Fibroblast of skin of back (primary cell): ENCODE data around the gene DEPDC1.

Source experiments
- DNase-seq: peaks from one replicate; pipeline ENCODE4 v3.0.0-alpha.2; 2013

The DEPDC1 gene

DNA sequence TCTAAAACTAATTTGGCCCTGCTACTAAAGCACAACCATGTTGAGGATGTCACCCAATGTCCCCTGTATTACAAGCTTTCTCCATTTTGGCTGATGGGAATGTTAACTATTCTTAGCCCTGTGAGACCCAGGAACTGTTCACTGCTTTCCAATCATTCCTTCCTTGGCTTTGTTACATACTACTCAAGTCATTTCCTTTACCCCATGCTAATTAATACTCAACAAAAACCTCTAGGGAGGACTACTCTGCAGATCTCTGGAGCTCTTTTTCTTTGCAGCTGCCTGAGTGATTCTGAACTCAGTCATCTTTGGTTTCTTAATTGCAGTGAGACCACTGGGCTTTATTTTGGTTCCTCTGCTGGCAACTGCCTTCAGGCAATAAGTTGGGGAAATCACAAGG is 23.8 kb downstream of the DEPDC1 start:
- DNase-seq: no peak

DNA sequence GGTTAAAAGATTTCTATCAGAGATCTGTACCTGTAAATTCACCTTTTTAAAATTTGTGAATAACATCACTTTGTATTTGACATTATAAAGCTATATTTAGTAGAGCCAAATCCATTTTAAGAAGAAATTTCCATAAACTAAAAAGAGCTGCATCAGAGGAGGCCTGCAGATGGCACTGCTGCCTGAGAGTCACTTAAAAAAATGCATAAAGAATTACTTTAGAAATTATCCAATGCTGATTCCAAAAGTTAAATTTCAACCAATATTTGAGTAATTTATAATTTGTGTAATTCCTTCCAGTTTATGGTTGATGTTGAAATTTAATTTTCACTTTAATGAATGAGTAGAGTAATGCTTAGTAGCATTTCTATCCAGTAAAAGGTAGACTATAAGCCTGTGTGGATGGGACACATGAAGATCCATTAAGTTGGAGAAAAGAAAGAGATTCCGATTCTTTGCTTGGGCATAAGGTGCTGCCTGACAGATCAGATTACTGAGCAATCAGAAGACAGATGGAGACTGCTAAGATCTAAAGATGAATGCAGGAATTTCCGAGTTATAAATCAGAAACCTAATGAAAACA is 26.4 kb downstream of the DEPDC1 start:
- DNase-seq: peak; percentile 18

DNA sequence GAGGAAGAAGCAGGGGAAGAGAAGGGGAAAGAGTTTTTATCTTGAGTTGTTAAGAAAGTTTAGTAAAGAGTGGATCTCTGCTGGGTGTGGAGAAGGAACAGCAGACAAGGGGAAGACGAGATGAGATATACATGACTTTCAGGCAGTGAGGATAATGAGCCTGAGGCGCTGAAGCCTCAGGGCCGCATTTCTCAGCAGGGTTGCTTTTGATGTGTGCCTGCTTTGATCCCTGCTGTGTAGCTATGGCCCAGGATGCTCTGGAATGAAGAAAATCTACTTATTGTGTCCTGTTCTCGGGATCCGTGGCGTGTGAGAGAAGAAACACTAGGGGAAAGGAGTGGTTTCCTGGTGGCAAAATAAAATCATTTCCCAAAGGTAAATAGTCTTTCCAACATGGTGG is 32.0 kb downstream of the DEPDC1 start:
- no peak for DNase-seq

DNA sequence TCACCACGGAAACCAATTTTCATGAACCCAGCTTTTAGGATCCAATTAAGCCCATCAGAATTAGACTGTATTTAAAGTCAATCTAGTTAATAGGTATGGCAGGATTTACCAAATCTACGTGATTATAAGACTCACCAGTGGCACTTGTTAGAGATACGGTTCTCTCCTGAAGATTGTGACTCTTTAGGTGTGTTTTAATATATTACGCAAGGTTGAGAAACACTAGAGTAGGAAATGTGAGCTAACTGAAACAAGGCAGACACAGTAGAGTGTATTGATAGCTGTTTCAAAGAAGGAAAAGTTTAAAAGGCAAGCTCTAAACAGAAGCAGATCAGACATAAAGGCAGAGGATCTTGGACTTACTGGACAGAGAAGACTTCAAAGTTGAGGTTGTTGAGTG is 35.9 kb downstream of the DEPDC1 start:
- DNase-seq: no peak

DNA sequence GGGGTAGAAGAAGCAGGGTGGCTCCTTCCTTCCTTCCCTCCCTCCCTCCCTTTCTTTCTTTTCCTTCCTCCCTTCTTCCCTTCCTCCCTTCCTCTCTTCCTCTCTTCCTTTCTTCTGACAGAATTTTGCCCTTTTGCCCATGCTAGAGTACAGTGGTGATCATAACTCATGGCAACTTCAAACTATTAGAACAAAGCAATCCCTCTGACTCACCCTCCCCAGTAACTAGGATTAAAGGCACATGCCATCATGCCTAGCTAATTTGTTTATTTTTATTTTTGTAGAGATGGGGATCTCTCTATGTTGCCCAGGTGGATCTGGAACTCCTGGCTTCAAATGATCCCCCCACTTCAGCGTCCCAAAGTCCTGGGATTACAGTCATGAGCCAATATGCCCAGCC is 37.1 kb downstream of the DEPDC1 start:
- peak; percentile 19 for DNase-seq

DNA sequence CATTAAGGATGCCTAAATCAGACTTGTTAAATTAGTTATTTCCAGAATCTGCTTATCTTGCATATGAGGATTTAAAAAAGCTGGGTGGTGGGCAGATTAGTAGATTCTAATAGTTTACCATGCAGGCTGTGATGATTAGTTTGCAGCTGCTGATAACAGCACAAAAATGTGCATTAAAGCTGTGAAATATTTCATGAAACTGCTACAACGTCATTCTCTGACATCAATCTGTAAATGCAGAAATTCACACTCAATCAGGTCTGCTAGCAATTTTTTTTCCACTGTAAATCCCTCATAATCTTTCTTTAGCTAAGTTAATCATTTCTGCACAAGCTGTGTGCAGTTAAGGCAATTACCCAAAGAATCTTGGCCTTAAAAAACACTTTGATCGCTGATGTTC is 37.8 kb downstream of the DEPDC1 start:
- DNase-seq: no peak

DNA sequence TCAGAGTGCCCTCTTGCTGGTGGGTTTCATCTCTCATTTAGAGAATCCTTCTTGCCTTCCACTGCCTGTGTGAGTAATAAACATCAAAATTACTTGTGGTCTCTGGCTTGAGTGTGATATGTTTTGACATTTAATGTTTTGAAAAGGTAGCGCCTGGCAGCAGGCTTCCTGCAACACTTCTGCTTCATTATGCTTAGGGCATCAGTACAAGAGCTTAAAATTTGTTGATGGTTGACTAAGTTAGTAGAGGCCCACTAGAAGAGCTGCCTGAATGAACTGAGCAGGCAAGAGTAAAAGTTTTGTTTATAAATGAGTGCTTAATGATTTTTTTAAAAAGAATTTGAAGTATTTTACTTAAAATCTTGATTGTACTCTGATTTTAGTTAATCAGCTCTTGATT is 40.7 kb downstream of the DEPDC1 start:
- no peak for DNase-seq

DNA sequence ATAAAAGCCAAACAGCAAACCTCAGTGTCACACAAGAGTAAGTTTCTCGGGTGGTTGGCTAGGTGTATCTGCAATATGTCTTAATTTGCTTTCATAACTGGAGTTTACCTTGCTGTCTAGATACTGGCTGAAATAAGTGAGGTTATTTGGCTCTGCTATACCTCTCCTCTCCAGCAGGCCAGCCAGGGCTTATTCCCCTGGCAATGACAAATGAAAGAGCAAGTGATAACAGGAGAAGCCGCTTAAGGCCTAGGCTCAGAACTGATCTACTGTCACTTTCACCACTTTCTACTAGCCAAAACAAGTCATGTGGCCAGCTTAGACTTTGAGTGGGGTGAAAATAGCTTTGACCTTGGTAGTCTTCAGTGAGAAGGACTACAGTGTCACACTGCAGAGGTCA is 42.3 kb downstream of the DEPDC1 start:
- no peak for DNase-seq

DNA sequence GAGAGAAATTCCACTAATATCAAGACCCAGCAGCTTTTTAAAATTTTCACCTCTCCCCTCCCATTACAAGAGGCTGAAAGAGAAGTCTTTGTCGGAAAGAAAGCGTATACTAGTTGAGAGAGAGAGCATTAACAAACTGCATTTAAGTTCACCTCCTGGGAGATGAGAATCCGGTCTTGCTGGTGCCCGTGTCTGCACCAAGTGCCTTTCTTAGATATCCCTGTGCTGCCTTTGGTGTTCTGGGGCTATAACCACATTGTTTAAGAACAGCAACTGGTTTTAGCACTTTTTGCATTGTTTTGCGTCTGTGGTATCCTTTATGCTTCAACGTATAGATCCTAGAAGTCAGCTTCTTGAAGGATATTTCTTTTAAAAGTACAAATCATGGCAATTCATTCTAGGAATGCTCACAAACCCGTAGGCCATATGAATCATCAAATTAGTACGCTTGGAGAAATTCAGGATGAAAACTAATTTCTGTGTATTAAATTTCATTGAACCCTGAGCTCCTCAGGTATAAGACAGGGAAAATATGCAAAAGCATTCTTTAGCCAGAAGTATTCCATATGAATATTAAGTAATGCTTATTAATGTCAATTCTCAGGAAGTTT is 43.7 kb downstream of the DEPDC1 start:
- no peak for DNase-seq

DNA sequence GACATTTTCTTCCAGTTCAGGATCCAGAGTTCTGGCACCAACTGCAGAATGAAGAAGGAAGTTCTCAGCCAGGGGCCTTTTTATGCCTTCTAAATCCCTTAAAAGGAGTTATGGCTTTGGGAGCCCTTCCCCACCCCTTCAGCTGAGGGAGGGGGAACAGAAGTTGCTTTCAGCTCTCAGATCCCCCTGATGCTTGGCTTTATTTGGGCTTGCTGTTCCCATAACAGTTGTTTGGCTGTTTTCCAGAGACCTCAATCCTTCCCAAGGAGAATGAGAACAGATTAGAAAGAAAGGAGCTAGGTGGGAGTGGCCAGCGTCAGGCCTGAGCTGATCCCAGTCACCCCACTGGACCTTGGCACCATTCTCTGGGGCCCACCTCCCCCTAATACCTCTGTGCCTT is 47.0 kb downstream of the DEPDC1 start, which contains the start of gene RPE65:
TSS of gene RPE65 (minus strand) at position 54 of the 400 bp plus-strand sequence. CDS start at position 5, 49 bp downstream.
- peak; percentile 9 for DNase-seq

DNA sequence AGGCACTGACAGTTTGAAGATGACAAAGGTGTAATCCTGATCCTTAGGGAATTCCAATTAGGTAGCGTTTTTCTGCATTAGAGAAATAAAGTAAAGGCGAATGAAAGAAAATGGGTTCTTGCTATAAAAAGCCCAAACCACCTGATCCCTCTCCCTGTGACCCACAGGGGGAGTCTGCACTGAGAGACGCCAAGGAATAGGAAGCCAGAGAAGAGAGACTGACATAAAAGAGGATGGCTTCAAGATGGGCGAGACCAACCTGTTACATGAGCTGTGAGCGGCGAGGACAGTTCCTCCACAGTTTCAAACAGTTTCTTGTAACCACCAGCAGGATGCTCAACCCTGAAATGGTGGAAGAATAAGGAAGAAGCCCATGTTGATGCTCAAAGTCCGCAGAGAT is 48.5 kb downstream of the DEPDC1 start:
- DNase-seq: no peak

DNA sequence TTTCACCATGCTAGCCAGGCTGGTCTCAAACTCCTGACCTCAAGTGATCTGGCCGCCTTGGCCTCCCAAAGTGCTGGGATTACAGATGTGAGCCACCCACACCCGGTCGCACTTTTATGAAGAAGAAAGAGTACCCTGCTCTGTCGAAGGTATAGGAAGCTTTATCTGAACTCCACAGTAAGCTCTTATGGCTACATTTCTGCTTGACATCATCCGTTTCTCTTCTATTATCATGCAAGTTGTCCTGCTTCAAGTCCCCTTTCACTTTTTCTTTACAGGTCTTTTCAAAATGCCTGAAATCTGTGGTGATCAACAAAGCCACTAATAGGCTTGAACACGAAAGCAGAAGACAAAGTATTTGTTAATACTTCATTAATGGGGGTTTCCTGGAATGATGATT is 51.2 kb downstream of the DEPDC1 start:
- no peak for DNase-seq

DNA sequence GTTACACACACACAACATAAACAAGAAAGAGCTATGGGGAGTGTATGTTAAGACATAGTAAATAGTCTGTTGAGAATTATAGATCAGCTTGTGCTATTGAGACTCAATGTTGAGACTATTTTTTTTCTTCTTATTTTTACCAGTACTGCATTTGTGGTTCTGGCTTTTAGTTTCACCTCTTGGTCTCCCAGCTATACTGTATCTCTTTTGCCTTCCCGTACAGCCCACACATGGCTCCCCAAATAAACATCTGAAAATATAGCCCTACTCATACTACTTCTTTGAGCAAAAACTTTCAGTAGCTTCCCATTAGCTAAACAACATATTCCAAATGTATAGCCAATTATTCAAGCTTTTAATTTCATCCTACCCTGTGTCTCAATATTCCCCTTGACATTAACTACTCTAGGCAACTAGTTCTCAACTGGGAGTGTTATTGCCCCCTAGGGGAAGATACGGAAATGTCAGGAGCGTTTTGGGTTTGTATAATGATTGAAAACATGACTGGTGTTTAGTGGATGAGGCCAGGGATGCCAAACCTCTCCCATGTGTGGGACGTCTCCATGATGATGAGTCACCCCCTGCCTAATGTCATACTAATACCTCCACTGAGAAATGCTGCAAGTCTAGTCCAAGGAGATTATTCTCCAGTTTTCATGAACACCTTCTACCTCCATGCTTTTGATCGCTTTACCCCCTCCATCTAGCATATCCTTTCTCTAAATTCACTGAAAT is 53.9 kb downstream of the DEPDC1 start:
- peak; percentile 72 for DNase-seq

DNA sequence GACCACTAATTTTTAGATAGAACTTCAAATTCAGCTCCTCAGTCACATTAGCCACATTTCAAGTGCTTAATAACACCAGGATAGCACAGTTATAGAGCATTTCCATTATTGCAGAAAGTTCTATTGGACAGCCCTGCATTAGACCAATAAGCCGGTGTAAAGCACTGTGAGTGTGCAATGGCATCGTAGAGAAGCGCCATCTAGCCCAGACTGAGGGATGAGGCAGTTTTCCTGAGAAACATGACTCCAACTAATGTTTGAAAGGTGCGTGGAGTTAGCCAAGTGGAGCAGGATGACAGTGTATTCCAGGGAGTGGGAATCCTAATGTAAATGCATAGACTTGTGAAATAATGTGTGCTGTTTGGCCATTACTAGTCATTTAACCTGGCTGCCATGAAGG is 54.9 kb downstream of the DEPDC1 start:
- DNase-seq: no peak

DNA sequence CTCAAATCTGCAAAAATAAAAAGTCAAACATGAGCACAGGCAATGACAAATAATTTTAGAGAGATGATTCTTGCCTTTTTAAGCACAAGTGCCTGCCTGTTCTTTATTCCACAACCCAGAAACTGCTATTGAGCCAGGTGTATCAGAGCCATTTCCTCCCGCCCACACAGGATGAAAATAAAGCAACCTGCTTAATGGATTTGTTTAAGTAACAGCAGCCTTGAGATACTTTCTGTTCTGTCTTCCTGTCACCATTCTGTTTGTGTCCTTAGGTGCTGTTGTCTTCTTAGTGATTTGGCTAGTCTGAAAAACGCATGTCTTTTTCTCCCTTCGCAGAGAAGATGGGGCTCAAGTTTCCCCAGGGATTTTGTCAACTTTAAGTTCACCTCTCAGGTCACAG is 58.6 kb downstream of the DEPDC1 start:
- no peak for DNase-seq

DNA sequence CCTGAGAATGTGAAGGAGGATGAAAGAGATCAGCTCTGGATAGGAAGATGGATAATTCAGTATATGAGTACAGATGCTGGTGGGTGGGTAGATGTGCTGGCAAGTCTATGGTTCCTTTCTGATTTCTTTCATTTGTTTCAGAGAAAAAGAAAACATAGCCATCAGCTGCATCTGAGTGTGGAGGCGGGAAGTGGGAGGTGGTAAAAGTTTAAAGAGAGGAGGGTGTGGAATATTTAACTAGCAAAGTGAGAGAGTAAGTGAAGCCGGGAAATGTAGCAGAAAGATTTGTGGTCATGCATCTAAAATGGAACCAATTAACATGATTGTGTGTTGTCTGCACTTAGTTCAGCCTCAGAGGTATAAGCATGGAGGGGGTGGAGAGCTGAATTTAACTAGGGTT is 63.5 kb downstream of the DEPDC1 start:
- DNase-seq: no peak

DNA sequence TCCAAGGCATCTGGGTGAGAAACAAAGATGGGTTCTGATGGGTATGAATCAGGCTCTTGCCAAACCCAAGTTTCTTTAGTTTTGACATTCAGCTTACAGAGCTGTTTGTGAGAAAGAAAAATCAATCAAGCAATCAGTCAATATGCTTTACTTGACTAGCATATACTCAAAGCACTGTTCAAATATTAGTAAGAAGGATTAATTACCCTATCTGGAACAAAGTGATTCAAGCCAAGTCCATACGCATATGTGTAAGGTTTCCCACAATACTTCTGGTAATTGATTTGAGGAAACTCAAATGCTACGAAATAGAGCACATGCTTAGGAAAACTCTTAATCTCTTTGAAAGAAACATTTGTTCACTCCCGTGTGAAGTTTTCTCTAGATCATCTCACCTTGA is 65.8 kb downstream of the DEPDC1 start:
- DNase-seq: no peak

DNA sequence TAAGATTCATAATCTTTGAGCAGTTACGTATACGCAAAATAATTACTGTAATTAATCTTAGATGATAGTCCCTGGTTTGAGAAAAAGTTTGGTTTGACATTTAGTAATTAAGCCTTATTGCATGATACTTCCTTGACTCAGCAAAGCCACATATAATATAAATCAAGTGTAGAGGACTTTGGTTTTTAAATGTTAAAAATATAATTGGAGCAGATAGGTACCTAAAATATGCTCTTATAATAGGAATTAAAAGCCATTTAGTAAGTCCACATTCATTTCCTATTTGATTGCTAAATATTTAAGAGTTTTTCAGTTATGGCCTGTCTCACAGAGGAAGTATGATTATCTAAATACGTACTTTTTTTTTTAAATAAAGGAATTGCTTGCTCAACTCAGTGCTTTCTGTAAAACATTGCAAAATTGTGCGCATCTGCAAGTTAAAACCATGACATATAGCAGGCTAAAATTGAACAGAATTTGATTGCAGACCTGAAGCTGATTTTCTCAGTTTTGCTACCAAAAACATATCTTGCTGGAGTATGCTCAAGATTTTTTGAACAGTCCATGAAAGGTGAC is 67.6 kb downstream of the DEPDC1 start:
- DNase-seq: no peak

DNA sequence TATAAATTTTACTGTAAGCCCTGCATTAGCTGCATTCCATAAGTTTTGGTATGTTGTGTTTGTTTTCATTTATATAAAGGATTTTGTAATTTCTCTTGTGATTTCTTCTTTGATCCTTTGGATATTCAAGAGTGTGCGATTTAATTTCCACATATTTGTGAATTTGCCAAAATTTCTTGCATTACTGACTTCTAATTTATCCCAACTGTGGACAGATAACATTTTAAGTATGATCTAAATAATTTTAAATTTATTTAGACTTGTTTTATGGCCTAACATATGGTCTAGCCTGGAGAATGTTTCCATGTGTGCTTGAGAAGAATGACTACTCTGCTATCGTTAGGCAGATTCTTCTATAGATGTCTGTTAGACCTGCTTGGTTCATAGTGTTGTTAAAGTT is 70.3 kb downstream of the DEPDC1 start:
- DNase-seq: no peak
